Loucy (cell line): Measurements from ENCODE around the gene PGA3.

Experiments used
- CTCF ChIP-seq: fragments of 200-600 bp; sonication (generic); conservative IDR thresholded peaks from 2 replicates; pipeline ENCODE4 v1.5.1; 2014; ENCODE audit warnings: mild to moderate bottlenecking, antibody characterized with exemption, low read length
- EZH2phosphoT487 ChIP-seq: fragments of 200-600 bp; IDR thresholded peaks from 2 replicates; pipeline ENCODE4 v1.6.1; 2018; ENCODE audit warnings: antibody characterized with exemption, mild to moderate bottlenecking, moderate library complexity, borderline replicate concordance

- TF ChIP-seq EZH2phosphoT487 (no peak), CTCF (no peak)
Measured at GRCh38 chr11:61194981-61195695, 8.2 kb upstream of the PGA3 start.
